ENCODE data around the gene NGEF.

The NGEF gene

GRCh38 chr2:233031556-233032500 is 18.8 kb upstream of the NGEF start:
- Histone ChIP-seq H3K27ac (ENCODE audit: extremely low read depth, low read depth, low read length) (no peak overlapping the region), H3K36me3 (ENCODE audit: control insufficient read depth in 2 of 2, insufficient read depth in 1 of 2, low read length in 2 of 2) (no peaks in the 10 kb centered on the region), H3K4me1 (ENCODE audit: control insufficient read depth, insufficient read depth, low read length) (no peaks in the 10 kb centered on the region), H3K4me3 (ENCODE audit: low read depth, low read length) (no peak overlapping the region), H3K9me3 (ENCODE audit: control insufficient read depth, insufficient read depth, low read depth, low read length) (no peaks in the 10 kb centered on the region)
- CTCF ChIA-PET = interaction anchor here (0.6 to 4.9 kb wide), 5 partner anchors 22 to 426 kb away, joined by 3 to 33 read pairs (median 4); partner anchors contain the start of gene ATG16L1
- no peak for TF ChIP-seq ZNF174 (tag by site-specific recombination; IDR thresholded peaks at IDR 0.05)
- no peak for TF ChIP-seq SCRT2 (tag by site-specific recombination; IDR thresholded peaks at IDR 0.05)
- no peak for TF ChIP-seq ZBTB8A (tag by site-specific recombination; IDR thresholded peaks at IDR 0.05)
- peak; percentile 64 for TF ChIP-seq ZFHX2 (tag by site-specific recombination; conservative IDR thresholded peaks at IDR 0.05)
- no peak for TF ChIP-seq KLF9 (tag by site-specific recombination; IDR thresholded peaks at IDR 0.05; ENCODE audit: low read depth)
- no peak for TF ChIP-seq ZNF529 (tag by site-specific recombination; IDR thresholded peaks at IDR 0.05; ENCODE audit: insufficient replicate concordance)
- TF ChIP-seq EGR2 (tag by site-specific recombination; IDR thresholded peaks at IDR 0.05; ENCODE audit: low read depth) = peak; percentile 58; the same call in 1 of the 2 replicates
- POLR2A ChIA-PET = no interaction called here

GRCh38 chr2:233029321-233029720 is 16.3 kb upstream of the NGEF start:
- CTCF ChIA-PET = interaction anchor here (0.5 to 4.9 kb wide), 25 partner anchors 8 to 443 kb away, joined by 3 to 33 read pairs (median 4); partner anchors contain the start of gene NGEF
- POLR2A ChIA-PET = no interaction called here
- no peaks in the 10 kb centered on the region for H3K9me3 ChIP-seq (ENCODE audit: control insufficient read depth, insufficient read depth, low read depth, low read length)
- no peak overlapping the region for H3K4me3 ChIP-seq (ENCODE audit: low read depth, low read length)
- no peaks in the 10 kb centered on the region for H3K4me1 ChIP-seq (ENCODE audit: control insufficient read depth, insufficient read depth, low read length)
- no peaks in the 10 kb centered on the region for H3K36me3 ChIP-seq (ENCODE audit: control insufficient read depth in 2 of 2, insufficient read depth in 1 of 2, low read length in 2 of 2)
- no peak overlapping the region for H3K27ac ChIP-seq (ENCODE audit: extremely low read depth, low read depth, low read length)
- no peak for TF ChIP-seq ZNF623 (tag by site-specific recombination; IDR thresholded peaks at IDR 0.05)
- no peak for TF ChIP-seq ZBTB49 (tag by site-specific recombination; IDR thresholded peaks at IDR 0.05; ENCODE audit: low read depth)
- TF ChIP-seq ZBTB11 (tag by site-specific recombination; conservative IDR thresholded peaks at IDR 0.05; ENCODE audit: low read depth) = no peak
- TF ChIP-seq SP7 (tag by site-specific recombination; IDR thresholded peaks at IDR 0.05) = no peak
- no peak for TF ChIP-seq ZNF211 (tag by site-specific recombination; IDR thresholded peaks at IDR 0.05; ENCODE audit: low read depth)
- TF ChIP-seq ZNF16 (tag by site-specific recombination; IDR thresholded peaks at IDR 0.05; ENCODE audit: low read depth) = no peak
- no peak for TF ChIP-seq ZNF274 (IDR thresholded peaks at IDR 0.05; ENCODE audit: low read length)
- TF ChIP-seq ZNF274 (tag by site-specific recombination; IDR thresholded peaks at IDR 0.05; ENCODE audit: borderline replicate concordance) = no peak
- no peak for TF ChIP-seq ZNF184 (tag by site-specific recombination; IDR thresholded peaks at IDR 0.05)
- TF ChIP-seq ZNF580 (tag by site-specific recombination; IDR thresholded peaks at IDR 0.05) = no peak
- TF ChIP-seq ZSCAN5A (tag by site-specific recombination; IDR thresholded peaks at IDR 0.05) = no peak
- no peak for TF ChIP-seq OVOL3 (tag by site-specific recombination; IDR thresholded peaks at IDR 0.05)
- TF ChIP-seq ZNF398 (tag by site-specific recombination; IDR thresholded peaks at IDR 0.05) = no peak
- TF ChIP-seq ZNF426 (tag by site-specific recombination; IDR thresholded peaks at IDR 0.05) = no peak

All from HEK293 (cell line).